ELF-1 (cell line): ENCODE data around the gene OBP2B.
"Not testable (repeated sequence)": the region's sequence is repeated elsewhere in the genome, so short reads cannot be mapped to it uniquely, and the experiment has no call there.

Source experiments
- DNase-seq: peaks from one replicate; pipeline ENCODE4 v3.0.0-alpha.2; 2016; ENCODE audit warnings: low read depth, low spot score

OBP2B gene

DNA sequence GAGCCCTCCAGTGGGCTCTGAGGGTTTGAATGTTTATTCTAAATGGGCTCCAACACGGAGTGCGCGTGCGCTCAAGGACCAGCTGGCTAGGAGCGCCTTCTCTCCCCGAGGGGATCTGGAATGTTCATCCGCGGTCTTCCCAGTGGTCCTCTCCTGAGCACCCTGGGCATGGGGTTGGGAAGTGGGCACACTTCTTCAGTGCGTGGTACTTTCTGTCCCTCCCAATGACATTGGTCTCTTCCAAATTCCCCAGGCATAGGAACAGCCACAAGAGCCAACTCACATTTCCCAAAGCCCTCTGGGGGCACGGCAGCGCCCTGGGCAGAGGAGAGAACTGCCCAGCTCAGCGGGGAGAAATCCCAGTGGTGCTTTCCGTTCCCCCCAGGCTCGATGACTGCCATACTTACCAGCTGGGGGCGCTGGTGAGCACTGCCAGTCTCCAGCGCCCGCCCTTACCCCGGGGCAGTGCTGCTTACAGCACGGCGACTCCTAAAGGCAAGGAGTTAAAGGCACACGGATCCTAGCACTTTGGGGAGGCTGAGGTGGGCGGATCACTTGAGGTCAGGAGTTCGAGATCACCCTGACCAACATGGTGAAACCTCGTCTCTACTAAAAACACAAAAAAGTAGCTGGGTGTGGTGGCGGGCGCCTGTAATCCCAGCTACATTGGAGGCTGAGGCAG is 29.9 kb upstream of the OBP2B start:
- peak; percentile 97 for DNase-seq

DNA sequence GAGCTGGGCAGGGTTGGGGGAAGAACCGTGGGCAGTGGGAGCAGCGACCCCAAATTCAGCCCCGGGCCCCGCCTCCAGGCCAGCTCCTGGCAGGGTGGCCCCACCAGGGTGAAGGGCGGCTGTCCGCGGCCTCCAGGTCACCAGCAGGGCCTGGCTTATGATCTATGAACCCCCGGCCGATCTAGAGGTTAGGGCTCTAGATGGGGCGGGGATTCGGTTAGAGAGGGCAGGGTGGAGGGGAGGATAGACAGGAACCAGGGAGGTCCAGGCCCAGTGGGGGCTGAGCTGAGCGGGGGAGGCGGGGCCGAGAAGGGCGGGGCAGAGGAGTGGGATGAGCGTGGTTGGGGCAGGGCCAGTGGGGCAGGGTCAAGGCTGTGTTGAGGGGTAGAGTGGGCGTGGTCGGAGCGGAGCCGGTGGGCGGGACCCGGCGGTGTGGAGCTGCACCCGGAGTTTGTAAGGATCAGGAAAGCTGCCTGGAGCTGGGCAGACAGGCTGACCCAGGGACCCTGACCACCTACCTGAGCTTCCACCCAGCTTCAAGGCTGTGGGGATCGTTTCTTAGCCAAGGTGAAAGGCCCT is 29.3 kb upstream of the OBP2B start:
- DNase-seq = peak; percentile 94

DNA sequence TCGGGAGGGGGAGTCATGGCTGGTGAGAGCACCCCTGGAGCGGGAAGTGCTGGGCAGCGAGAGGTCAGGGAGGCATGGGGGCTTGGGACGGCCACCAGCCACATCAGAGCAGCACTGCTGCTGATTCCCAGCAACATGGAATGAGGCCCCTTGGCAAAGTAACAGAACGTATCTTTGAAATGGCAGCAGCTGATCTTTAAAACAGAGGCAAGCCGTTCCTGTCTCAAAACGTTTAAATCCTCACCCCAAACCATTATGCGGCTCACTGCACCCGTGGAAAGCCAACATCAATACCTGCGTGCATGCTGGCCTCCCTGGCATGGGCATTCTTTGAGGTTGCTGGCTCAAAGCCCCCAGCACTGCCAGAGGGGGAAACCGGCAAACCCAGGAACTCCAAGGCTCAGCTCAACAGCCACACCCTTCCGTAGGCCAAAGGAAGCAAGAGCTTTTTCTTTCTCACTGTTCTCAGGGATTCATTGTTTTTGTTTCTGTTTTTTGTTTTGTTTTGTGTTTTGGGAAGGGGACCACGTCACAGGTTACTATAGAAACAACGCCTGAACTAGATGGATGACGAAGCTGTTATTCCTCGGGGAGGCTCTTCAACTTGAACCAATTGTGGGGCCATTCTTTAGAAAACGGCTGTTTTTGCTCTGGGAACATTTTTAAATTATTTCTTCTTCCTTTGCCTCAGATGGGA is 28.1 kb upstream of the OBP2B start:
- no peak for DNase-seq

DNA sequence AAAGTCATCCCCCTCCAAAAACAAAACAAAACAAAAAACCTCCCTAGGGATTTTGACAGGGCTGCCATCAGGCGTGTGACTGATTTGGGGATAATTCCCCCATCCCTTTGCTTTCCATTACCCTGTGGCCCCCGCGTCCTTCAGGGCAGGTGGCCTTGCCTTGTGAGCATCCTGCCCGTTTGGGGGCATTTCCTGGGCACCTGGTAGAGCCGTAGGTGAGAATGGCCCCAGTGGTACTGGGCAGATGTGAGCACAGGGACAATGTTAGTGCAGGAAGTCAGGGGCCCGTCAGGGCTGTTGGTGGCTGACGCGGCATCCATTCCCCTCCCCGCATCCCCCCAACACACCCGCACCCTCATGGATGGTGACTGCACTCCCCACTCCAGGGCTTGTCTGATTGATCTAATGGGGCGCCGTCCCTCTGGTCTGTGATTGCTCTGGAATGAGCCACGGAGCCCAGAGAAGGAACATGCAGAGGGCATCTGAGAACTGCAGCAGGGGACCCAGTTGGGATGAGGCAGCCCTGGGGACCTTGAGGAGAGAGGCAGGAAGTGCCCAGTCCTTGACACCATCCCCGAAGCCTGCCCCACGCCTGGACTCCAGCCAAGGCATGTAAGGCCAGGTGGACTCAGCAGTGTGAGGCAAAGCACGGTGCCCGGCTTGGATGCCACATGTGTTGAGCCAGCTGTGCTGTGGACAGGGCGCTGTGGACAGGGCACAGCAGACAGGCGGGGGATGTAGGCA is 27.4 kb upstream of the OBP2B start:
- DNase-seq = not testable (repeated sequence)

DNA sequence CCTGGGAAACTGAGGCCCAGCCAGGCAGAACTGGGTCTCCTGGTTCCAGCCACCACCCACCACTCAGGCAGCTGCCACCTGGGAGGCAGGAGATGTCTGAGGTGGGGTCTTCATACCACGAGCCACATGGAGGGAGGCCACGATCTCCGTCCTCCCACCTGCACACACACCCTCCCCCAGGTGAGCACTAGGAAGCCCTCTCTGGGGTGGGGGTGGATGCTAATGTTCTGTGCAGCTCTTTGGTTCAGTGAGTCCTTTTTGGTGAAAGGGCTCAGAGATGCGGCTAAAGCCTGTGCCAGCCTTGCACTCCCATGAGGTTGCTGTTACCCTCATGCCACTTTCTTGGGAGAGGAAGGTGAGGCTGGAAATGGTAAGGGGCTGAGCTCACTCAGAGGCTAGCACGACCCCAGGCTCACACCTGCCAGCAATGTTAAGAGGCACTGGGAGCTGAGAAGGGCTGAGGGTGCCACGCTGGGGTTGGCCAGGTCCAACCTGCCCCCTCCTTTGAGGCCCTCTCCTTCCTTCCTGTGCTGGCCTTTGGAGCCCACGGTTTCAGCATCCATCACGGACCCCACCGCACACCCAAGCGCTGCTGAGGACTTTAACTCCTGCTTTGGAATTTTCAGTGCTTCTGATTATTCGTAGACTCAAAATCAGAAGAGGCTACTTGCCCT is 26.6 kb upstream of the OBP2B start:
- DNase-seq = no peak

DNA sequence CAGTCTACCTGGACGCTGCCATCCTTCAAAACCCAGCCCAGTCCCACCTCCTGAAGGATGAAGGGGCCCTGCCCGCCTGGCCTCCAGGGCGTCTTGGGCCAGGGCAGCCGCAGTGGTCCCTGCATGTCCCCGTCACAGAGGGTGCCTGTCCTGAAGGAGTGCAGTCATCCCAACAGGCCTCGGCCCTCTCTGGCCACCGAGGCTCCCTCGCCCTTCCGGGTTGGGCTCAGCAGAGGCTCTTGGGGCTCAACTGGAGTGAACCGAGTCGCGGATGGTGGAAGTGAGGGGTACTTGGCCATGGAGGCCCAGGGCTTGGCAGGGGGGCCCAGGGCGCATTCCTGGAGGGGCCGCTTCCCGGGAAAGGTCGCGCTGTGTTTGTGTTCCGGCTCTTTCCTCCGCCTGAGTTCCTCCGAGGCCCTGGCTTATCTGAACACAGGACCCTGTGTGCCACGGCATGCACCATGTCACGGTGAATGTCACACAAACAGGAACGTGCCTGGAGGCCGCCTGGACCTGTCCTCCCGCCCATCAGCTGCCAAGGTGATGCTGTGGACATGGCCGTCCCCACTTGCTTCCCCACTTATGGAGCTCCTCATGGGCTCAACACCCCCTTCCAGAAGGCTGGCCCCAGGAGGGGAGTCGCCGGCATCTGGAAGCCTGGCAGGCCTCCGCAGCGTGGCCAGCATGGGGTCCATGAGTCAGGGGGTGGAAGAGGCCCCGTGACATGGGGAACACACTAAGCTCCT is 25.7 kb upstream of the OBP2B start:
- no peak for DNase-seq

DNA sequence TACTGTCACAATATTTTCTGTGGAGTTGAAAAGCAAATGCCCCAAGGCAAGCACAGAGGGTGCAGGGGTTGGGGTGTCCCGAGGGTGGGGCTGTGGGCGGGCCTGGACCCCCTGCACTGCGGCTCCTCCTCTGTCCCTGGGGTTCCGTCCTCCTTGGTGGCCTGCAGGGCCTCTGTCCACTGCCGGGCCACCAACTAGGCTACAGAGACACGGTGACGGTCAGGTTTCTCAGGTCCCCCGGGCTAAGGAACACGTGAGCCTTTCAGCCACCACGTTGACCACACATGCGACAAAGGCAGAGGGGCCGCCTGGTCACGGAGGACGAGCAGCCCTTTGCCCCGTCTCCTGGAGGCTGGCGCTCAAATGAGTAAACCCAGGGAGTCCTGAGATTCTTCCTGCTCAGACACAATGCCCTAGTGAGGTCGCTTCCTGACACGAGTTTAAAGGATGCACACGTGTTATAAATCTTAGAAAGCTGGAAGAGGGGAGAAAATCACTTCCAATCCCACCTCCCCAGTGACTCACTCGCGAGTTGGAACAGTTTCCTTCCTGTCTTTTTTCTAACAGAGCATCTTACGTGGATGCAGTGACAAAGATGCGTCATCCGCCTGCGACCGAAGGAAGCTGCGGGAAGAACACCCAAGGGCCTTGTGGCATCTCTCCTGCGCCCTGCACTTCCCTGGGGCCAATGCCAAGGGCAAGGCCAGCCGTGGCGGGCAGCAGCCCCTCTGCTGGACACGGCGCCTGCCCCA is 24.8 kb upstream of the OBP2B start:
- DNase-seq = no peak

DNA sequence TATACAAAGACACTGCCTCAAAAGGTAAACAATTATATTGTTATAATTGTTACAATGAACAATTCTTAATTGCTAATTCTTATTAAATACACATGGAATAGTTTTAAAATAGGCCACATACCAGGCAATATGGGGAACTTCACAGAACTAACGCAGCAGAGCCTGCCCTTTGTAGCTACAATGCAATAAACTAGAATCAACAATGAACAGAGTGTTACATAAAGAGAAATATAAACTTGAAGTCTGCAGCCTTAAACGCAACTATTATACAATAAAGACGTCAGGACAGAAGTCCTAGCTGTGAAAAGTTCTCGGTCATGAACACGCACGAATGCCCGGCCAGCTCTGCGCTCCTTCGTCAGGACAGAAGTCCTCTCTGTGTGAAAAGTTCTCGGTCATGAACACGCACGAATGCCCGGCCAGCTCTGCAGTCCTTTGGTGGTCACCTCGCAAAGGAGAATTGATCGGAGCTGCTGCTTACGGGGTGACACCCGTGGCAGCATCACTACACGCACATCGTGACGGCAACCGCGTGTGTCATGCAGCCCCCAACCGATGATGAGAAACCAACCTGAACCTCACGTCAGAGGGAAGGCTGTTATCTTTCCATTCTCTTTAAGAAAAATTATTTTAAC is 23.0 kb upstream of the OBP2B start:
- not testable (repeated sequence) for DNase-seq

DNA sequence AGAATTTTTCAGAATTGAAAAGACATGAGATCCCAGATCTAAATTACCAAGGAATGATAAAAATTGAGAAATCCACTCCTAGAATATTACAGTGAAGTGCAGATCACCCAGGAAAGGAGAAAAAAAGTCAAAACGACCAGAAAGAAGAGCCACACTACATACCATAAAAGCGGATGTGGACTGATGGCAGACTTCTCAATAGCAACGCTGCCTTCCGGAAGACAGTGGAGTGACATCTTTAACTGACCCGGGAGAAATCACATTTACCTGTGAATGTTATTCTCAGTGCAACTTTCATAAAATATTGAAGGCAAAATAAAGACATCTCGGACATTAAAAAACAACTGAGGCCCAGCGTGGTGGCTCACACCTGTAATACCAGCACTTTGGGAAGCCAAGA is 21.5 kb upstream of the OBP2B start:
- DNase-seq = not testable (repeated sequence)

DNA sequence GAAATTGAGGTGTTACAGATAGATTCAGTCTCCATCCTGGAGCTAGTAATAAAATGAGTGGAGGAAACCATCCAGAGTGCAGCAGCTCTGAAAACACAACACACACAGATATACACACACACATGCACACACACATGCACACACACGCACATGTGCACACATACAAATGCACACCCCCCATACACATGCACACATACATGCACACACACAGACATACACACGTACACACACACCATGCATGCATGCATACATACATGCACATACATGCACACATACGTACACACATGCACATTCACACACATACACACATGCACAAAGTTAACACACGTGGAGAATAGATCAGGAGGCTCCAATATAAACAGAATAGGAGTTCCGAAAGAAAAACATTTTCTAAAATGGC is 21.0 kb upstream of the OBP2B start:
- no peak for DNase-seq

DNA sequence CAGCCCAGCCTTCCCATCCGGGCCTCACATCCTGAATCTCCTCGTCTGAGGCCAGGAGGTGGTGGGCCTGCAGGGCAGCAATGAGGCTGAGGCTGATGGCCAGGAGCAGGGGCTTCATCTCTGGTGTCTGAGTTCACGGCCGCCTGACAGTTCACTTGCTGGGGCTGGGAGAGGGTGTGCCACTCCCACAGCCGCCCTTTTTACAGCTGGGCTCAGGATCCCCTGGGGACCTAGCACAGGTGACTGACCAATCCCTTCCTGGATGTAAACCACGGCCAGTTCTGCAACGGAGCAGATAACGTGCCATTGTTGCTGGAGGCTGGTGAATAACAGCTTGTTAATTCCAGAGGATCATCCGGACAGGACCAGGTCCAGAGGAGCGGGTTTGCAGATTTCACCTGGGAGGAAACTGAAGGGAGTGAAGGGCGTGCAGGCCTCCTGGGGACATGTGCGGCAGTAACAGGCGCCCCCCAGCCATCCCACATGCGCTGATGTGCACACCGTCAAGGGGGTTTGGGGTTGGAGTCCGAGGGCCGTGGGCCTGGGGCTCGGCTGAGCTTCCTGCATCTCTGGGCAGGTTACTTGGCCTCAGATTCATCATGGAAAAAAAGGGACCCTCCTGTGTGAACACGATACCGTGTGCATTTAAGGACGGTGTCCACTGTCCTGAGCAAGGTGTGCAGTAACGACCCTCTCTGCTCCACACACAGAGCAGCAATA is 19.6 kb upstream of the OBP2B start:
- not testable (repeated sequence) for DNase-seq

DNA sequence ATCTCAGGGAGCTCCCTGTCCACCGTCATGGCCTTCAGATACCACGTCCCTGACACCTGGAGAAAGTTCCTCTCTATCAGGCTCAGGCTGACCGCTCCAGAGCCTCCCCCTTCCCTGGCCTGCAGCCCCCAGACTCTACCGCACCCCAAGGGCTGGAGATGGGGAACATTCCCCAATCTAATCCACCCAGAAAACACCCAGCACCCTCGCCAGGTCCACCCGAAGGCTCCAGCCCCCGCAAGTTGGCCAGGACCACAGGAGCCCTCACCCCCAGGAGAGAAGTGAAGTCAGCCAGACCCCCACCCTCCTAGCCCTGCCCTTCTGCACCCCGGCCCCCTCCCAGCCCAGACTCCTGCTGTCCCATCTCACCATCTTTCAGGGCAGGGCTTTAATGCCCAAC is 18.9 kb upstream of the OBP2B start:
- DNase-seq = not testable (repeated sequence)

DNA sequence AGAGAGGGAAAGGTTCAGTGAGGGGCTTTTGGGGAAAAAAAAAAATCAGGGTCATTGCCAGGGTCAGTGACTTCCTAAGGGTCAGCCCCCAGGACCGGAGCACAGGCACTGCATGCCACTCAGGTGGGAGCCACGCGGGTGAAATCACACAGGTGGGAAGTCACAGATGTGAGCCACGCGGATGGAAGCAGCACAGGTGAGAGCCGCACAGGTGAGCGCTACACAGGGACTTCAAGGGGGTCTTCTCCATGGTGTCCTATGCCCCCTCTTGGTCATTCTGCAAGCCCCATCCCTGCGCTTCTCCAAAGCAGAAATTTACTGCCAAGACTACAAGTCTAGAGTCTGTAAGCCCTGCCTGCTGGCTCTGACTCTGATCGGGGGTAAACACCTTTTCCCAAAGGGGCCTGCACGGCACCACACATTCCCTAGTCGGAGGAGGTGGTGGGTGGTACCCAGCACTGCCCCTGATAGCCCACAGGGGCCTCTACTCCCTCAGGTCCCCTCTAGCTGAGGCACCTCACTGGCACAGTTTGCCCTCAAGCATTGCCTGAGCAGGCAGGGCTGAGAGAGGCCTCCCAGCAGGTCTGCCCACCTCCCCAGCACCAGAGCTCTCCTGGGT is 18.3 kb upstream of the OBP2B start:
- no peak for DNase-seq

DNA sequence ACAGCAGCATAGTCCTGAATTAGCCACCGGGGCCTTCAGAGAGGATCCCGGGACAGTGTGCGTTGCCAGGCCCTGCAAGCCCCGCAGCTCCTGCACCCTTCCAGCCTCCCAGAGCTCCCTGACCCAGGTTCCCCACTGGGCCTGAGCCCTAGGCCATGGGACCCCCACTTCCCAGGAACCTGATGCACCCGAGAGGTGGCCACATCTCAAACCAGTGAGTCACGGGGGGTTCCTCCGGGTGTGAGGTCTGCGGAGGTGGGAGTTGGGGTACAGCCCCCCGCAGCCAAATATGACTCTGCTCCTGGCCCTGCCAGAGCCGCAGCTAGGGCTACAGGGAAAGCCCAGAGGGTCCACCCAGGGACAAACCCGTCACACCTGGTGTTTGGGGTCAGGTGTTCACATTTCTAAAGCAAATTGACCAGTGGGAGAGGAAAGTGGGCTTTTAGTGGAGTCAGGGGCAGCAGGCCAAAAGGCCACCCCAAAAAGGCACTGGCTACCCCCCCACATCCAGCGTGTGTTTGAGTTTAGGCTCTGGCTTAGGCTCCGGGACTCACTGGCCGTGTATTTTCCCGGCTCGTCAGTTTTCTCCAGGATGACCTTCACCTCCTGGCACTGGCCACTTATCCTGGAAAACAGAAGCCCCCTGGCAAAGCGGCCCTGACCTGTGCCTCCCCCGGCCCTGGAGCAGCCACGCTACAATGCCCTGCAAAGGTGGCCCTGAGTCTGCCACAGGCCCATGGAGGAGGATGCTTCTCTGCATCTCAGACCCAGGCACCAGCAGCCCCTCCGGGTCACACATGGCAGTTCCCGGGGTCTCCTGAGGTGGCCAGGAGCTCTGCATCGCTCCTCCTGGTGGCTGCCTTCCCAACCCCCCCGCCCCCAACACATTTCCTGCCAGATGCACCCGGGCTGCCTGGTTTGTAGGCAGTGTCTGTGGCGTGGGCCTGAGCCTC is 17.4 kb upstream of the OBP2B start:
- DNase-seq = peak; percentile 32

DNA sequence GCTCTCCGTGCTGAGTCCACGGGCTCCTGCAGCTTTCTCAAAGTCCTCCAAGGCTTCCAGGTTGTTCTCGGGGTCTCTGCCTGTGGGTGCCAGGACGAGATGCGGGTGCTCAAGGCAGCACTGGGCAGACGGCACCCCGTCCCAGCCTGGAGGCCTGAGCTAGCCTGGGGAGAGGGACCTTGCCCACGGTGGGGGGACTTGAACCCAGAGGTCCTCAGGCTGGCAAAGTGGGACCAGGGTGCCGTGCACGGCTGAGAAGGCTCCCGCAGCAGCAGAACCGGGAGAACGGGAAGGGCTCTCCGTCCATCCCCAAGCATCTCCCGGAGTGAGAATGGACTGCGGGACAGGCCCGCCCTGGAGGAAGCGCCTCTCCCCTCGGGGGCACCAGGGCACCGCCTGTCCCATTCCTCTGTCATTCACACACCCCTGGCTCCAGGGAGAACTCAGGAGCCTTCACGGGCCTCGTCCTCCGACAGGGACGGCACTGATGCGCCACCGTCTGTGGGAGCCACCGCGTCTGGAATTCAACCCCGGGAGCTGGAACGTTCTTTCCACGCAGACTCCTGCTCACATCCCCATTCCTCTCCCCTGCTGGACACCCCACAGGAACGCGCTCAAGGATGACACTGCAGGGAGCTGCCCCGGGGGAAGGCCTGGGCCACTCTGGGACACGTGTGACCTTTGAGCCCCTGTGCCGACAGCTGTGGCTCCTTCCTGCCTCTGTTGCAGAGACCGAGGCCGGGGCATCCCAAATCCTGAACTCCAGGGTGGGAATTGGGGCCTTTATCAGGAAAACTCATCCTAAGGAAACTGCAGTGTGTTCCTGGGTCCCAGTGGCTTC is 16.3 kb upstream of the OBP2B start:
- DNase-seq = no peak

DNA sequence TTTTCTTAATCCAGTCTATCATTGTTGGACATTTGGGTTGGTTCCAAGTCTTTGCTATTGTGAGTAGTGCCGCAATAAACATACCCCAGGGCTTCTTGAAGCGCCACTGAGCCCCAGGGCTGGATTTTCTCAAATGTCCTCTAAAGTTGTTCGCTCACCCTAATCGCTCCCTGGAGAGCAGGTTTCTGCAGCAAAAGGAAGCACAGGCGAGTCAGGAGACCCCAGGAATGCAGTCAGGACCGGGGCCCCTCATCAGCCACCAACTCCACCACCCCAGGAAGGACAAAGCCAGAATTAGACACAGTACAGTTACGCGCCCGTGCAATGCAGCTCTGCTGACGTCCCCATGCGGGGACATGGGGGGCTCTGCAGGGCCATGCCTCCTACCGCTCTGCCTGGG is 15.7 kb upstream of the OBP2B start:
- no peak for DNase-seq
